GM12864 (cell line): ENCODE measurements around the gene SORCS2.

Experiments used
- DNase-seq: peaks from one replicate; pipeline ENCODE4 v3.0.0-alpha.2; 2011; ENCODE audit warnings: low read depth
- H3K4me3 ChIP-seq: 2 replicates; pipeline ENCODE4 v1.5.1; 2011; ENCODE audit warnings: mild to moderate bottlenecking, low read depth, low read length, control low read depth
- CTCF ChIP-seq: IDR thresholded peaks from 2 replicates; pipeline ENCODE4 v1.5.1; 2011; ENCODE audit warnings: low read depth, mild to moderate bottlenecking, moderate library complexity, low read length, control low read depth, inconsistent platforms; ENCODE audit errors: missing control alignments

The SORCS2 gene

GRCh38 chr4:7302781-7303404, 110.6 kb downstream of the SORCS2 start:
- no peak for TF ChIP-seq CTCF
- no peak for DNase-seq
- no peak overlapping the region for H3K4me3 ChIP-seq

- DNase-seq, result no peak
- no peak overlapping the region for H3K4me3 ChIP-seq
- TF ChIP-seq CTCF, result no peak
These were observed 111.2 kb downstream of the SORCS2 start for GRCh38 chr4:7303561-7303960.

- no peak overlapping the region for H3K4me3 ChIP-seq
- no peak for TF ChIP-seq CTCF
- DNase-seq, result no peak
These were observed 112.1 kb downstream of the SORCS2 start for GRCh38 chr4:7304436-7304835.

GRCh38 chr4:7306021-7306965, 114.0 kb downstream of the SORCS2 start:
- no peak for DNase-seq
- H3K4me3 ChIP-seq, result no peak overlapping the region
- TF ChIP-seq CTCF, result no peak

- TF ChIP-seq CTCF, result no peak
- no peak for DNase-seq
- H3K4me3 ChIP-seq, result no peak overlapping the region
These were observed 114.6 kb downstream of the SORCS2 start for GRCh38 chr4:7306986-7307385.

GRCh38 chr4:7307394-7308099, 115.2 kb downstream of the SORCS2 start:
- TF ChIP-seq CTCF, result no peak
- H3K4me3 ChIP-seq, result no peak overlapping the region
- no peak for DNase-seq
